IMR-90 (cell line): Measurements from ENCODE around the gene NR4A3. TPM values are rescaled to one million over a fixed set of nuclear protein-coding genes. Genes with fewer than 3 reads are reported as not detected.

Experiments used
- ATAC-seq: fragments of 200-7000 bp; cut with Tn5 transposase; 2 replicates; pipeline ENCODE4 v1.9.1; 2020; ENCODE audit warnings: low read depth, mild to moderate bottlenecking, moderate library complexity
- BruUV-seq: library from RNA; stranded (reverse); fragments of 400-500 nt; replicated peaks from 2 replicates; lab custom pipeline; 2021; lab: Mats Ljungman, UMichigan
- CTCF ChIA-PET: fragments of 300-600 bp; formaldehyde crosslinking; extraction: SDS; loops from one replicate; lab custom pipeline; 2021; ENCODE audit warnings: antibody characterized with exemption; lab: Yijun Ruan, JAX
- POLR2A ChIA-PET: fragments of 300-600 bp; sonication (Branson Sonifier 250); formaldehyde crosslinking; loops from one replicate; lab custom pipeline; 2022; ENCODE audit warnings: antibody characterized with exemption; ENCODE audit not compliant: unreplicated experiment; lab: Charles Lee
- DNase-seq: peaks from one replicate; pipeline ENCODE4 v3.0.0; 2013
- H2AFZ ChIP-seq: replicated peaks from 2 replicates; pipeline ENCODE3; 2013; ENCODE audit warnings: low read length, mild to moderate bottlenecking; ENCODE audit not compliant: poor library complexity
- H2AK5ac ChIP-seq: 2 replicates; pipeline ENCODE4 v1.6.1; 2013; ENCODE audit warnings: low read depth, low read length, inconsistent platforms
- H2AK9ac ChIP-seq: replicated peaks from 2 replicates; pipeline ENCODE3; 2013; ENCODE audit warnings: mild to moderate bottlenecking, low read depth, low read length, moderate library complexity; ENCODE audit not compliant: poor library complexity
- H2BK120ac ChIP-seq: 2 replicates; pipeline ENCODE4 v1.6.1; 2013; ENCODE audit warnings: low read depth, low read length, inconsistent platforms
- H2BK15ac ChIP-seq: 3 replicates; pipeline ENCODE4 v1.6.1; 2013; ENCODE audit warnings: low read depth, low read length, inconsistent platforms
- H2BK20ac ChIP-seq: 2 replicates; pipeline ENCODE4 v1.6.1; 2013; ENCODE audit warnings: low read depth, mild to moderate bottlenecking, inconsistent platforms, low read length, moderate library complexity
- H2BK5ac ChIP-seq: 2 replicates; pipeline ENCODE4 v1.6.1; 2013; ENCODE audit warnings: mild to moderate bottlenecking, low read depth, low read length, inconsistent platforms; ENCODE audit not compliant: poor library complexity, severe bottlenecking
- H3K14ac ChIP-seq: replicated peaks from 2 replicates; pipeline ENCODE4 v1.6.1; 2013; ENCODE audit warnings: low read depth, low read length, inconsistent platforms
- H3K18ac ChIP-seq: 2 replicates; pipeline ENCODE4 v1.6.1; 2013; ENCODE audit warnings: low read depth, low read length, control low read depth
- H3K23ac ChIP-seq: 2 replicates; pipeline ENCODE4 v1.6.1; 2013; ENCODE audit warnings: low read depth, low read length, inconsistent platforms
- H3K27ac ChIP-seq: 2 replicates; pipeline ENCODE4 v1.5.1; 2013; ENCODE audit warnings: mild to moderate bottlenecking, control low read depth, low read length; ENCODE audit not compliant: insufficient read depth
- H3K27me3 ChIP-seq: 2 replicates; pipeline ENCODE4 v1.6.1; 2013; ENCODE audit warnings: low read length; ENCODE audit not compliant: control insufficient read depth, insufficient read depth
- H3K36me3 ChIP-seq: 2 replicates; pipeline ENCODE4 v1.6.1; 2013; ENCODE audit warnings: low read length, mixed read lengths; ENCODE audit not compliant: control insufficient read depth, insufficient read depth
- H3K4ac ChIP-seq: 2 replicates; pipeline ENCODE4 v1.6.1; 2013; ENCODE audit warnings: low read depth, low read length, inconsistent platforms
- H3K4me1 ChIP-seq: 2 replicates; pipeline ENCODE4 v1.6.1; 2013; ENCODE audit warnings: low read length, mixed read lengths; ENCODE audit not compliant: control insufficient read depth, insufficient read depth
- H3K4me2 ChIP-seq: 2 replicates; pipeline ENCODE4 v1.6.1; 2013; ENCODE audit warnings: low read depth, mild to moderate bottlenecking, control low read depth, low read length, moderate library complexity
- H3K4me3 ChIP-seq: 2 replicates; pipeline ENCODE4 v1.5.1; 2013; ENCODE audit warnings: low read depth, mild to moderate bottlenecking, control low read depth, low read length, moderate library complexity; ENCODE audit not compliant: insufficient read depth
- H3K56ac ChIP-seq: 2 replicates; pipeline ENCODE4 v1.6.1; 2013; ENCODE audit warnings: low read length, inconsistent platforms; ENCODE audit not compliant: insufficient read depth; ENCODE audit errors: extremely low read depth
- H3K79me1 ChIP-seq, 2 experiments: 2 replicates each; pipeline ENCODE4 v1.6.1; 2013; ENCODE audit warnings: low read length in 2 of 2, inconsistent platforms in 1 of 2, low read depth in 1 of 2
- H3K9ac ChIP-seq: 2 replicates; pipeline ENCODE4 v1.6.1; 2013; ENCODE audit warnings: low read depth, low read length, control low read depth
- H3K9me1 ChIP-seq: 2 replicates; pipeline ENCODE4 v1.6.1; 2013; ENCODE audit warnings: low read length, inconsistent platforms; ENCODE audit not compliant: insufficient read depth
- H3K9me3 ChIP-seq: 2 replicates; pipeline ENCODE4 v1.6.1; 2013; ENCODE audit warnings: low read length; ENCODE audit not compliant: control insufficient read depth, insufficient read depth
- H4K20me1 ChIP-seq: 2 replicates; pipeline ENCODE4 v1.6.1; 2013; ENCODE audit warnings: low read length, inconsistent platforms; ENCODE audit not compliant: insufficient read depth
- H4K5ac ChIP-seq: 2 replicates; pipeline ENCODE4 v1.6.1; 2013; ENCODE audit warnings: mild to moderate bottlenecking, low read depth, low read length, control low read depth
- H4K8ac ChIP-seq, 2 experiments: 2 replicates each; pipeline ENCODE4 v1.6.1; 2013; ENCODE audit warnings: low read depth in 2 of 2, low read length in 2 of 2, control low read depth in 1 of 2, inconsistent platforms in 1 of 2
- H4K91ac ChIP-seq: 2 replicates; pipeline ENCODE4 v1.6.1; 2013; ENCODE audit warnings: low read depth, low read length, inconsistent platforms; ENCODE audit not compliant: insufficient read depth
- CEBPB ChIP-seq: IDR thresholded peaks from 2 replicates; pipeline ENCODE4 v1.6.1; 2012; ENCODE audit warnings: low read depth, low read length, improper control_type of control experiment
- CTCF ChIP-seq: conservative IDR thresholded peaks from 2 replicates; pipeline ENCODE4 v1.5.1; 2012; ENCODE audit warnings: mild to moderate bottlenecking, low read depth, low read length, improper control_type of control experiment
- FOS ChIP-seq: fragments of 150-350 bp; IDR thresholded peaks from 2 replicates; pipeline ENCODE4 v1.6.1; 2016; ENCODE audit warnings: low read depth, low read length
- MXI1 ChIP-seq: IDR thresholded peaks from 2 replicates; pipeline ENCODE4 v1.6.1; 2012; ENCODE audit warnings: low read depth, mild to moderate bottlenecking, low read length, moderate library complexity, borderline replicate concordance
- POLR2A ChIP-seq: IDR thresholded peaks from 2 replicates; pipeline ENCODE4 v1.6.1; 2012; ENCODE audit warnings: mild to moderate bottlenecking, low read depth, low read length
- RAD21 ChIP-seq: IDR thresholded peaks from 2 replicates; pipeline ENCODE4 v1.6.1; 2012; ENCODE audit warnings: low read length, improper control_type of control experiment
- RFX5 ChIP-seq: IDR thresholded peaks from 2 replicates; pipeline ENCODE4 v1.8.0; 2012; ENCODE audit warnings: low read depth, mild to moderate bottlenecking, low read length, moderate library complexity
- SMC3 ChIP-seq: fragments of 150-350 bp; IDR thresholded peaks from 2 replicates; pipeline ENCODE4 v1.6.1; 2016; ENCODE audit warnings: low read depth, mild to moderate bottlenecking, antibody characterized with exemption, low read length, moderate library complexity
- WGBS, 2 experiments: methylation state at CpG; one replicate each; pipeline versions ENCODE4 v1.1.5 to v1.1.7; 2013; ENCODE audit warnings: missing lambda C conversion rate in 2 of 2; ENCODE audit not compliant: insufficient read length in 1 of 2; ENCODE audit errors: extremely low coverage in 2 of 2; 5-methylcytosine and 5-hydroxymethylcytosine counted together
- dilution Hi-C: fragments of 300-500 bp; cut with HindIII; formaldehyde crosslinking; loops from one replicate; pipeline ENCODE4 v1.14.3; 2018; ENCODE audit warnings: low sequenced_read_pairs; ENCODE audit not compliant: unreplicated experiment
- in situ Hi-C: fragments of 300-500 bp; cut with MboI; formaldehyde crosslinking; loops from 3 replicates; pipeline ENCODE4 v1.14.3; 2019; ENCODE audit warnings: low sequenced_read_pairs, inconsistent platforms, mixed read lengths
- intact Hi-C: fragments of 100-400 bp; cut with micrococcal nuclease; formaldehyde crosslinking; loops from 2 replicates; pipeline ENCODE4 v1.10.0; 2022
- polyA plus RNA-seq, 3 experiments: library from polyadenylated mRNA; depleted of rRNA; stranded (reverse); fragments of >200 nt; gene quantifications; 2 replicates each; pipeline ENCODE4 v1.2.3, GENCODE V29; 2012; ENCODE audit warnings: low replicate concordance in 1 of 3
- total RNA-seq: library from RNA; depleted of rRNA; stranded (reverse); fragments of >200 nt; gene quantifications from 2 replicates; pipeline ENCODE4 v1.2.3, GENCODE V29; 2012

The NR4A3 gene
- total and polyA plus RNA-seq, 2 of the 4 experiments (the other 2 are of a cell fraction), result 0.27 to 0.54 TPM

GRCh38 chr9:99778308-99778707 lies 43.4 kb upstream of the NR4A3 start:
- TF ChIP-seq RFX5 (no peak), MXI1 (no peak), RAD21 (no peak), CTCF (no peak), POLR2A (no peak), SMC3 (no peak), FOS (peak; percentile 77), CEBPB (no peak)
- no peak overlapping the region for H2AFZ ChIP-seq
- BruUV-seq, result no TSS peak
- no peaks in the 10 kb centered on the region for H3K36me3 ChIP-seq
- 20 to 100% methylated on average over 1 of the region's 2 CpGs for WGBS, 2 experiments
- H3K23ac ChIP-seq, result no peak overlapping the region
- H3K4me3 ChIP-seq, result no peak overlapping the region
- no peak overlapping the region for H3K4ac ChIP-seq
- no peak overlapping the region for H4K91ac ChIP-seq
- H3K27ac ChIP-seq, result no peak overlapping the region
- H2BK120ac ChIP-seq, result no peak overlapping the region
- H4K20me1 ChIP-seq, result no peaks in the 10 kb centered on the region
- H2BK5ac ChIP-seq, result no peak overlapping the region
- no peaks in the 10 kb centered on the region for H3K79me1 ChIP-seq
- ATAC-seq (peak; percentile 72; the same call in 1 of the 2 replicates), DNase-seq (peak; percentile 89)
- H3K4me1 ChIP-seq, result no peaks in the 10 kb centered on the region
- CTCF ChIA-PET, result no interaction called here
- H2BK20ac ChIP-seq, result no peak overlapping the region
- dilution Hi-C loops, result no loop called here
- no peaks in the 10 kb centered on the region; the same call in 1 of the 2 replicates for H3K27me3 ChIP-seq
- no peak overlapping the region for H3K9ac ChIP-seq
- no peak overlapping the region for H3K14ac ChIP-seq
- H2AK9ac ChIP-seq, result no peak overlapping the region
- H4K8ac ChIP-seq, result no peak overlapping the region
- no peaks in the 10 kb centered on the region for H3K9me1 ChIP-seq
- POLR2A ChIA-PET, result no interaction called here
- no peak overlapping the region for H2AK5ac ChIP-seq
- H3K9me3 ChIP-seq, result no peaks in the 10 kb centered on the region
- H2BK15ac ChIP-seq, result no peak overlapping the region
- H3K4me2 ChIP-seq, result no peak overlapping the region
- no peak overlapping the region for H4K5ac ChIP-seq
- no peak overlapping the region for H3K56ac ChIP-seq
- no peak overlapping the region for H3K18ac ChIP-seq
- in situ Hi-C loops, result no loop called here
- intact Hi-C loops, result no loop called here
